HG03025 (cell line): ENCODE data around the gene KLRB1.
"Not testable (repeated sequence)": the region's sequence is repeated elsewhere in the genome, so short reads cannot be mapped to it uniquely, and the experiment has no call there.

Experiments
- ATAC-seq: cut with Tn5 transposase; IDR thresholded peaks from one replicate; pipeline ENCODE4 v1.9.1; 2021; ENCODE audit warnings: mild to moderate bottlenecking, moderate library complexity; ENCODE audit not compliant: unreplicated experiment, low FRiP score

Gene KLRB1

GRCh38 chr12:9607716-9608115, at the start of gene KLRB1:
Gene KLRB1, minus strand, starts transcription at chr12:9607916. Its CDS starts 77 bp downstream, at chr12:9607839.
- no peak for ATAC-seq

- no peak for ATAC-seq
Measured at GRCh38 chr12:9651265-9651729, 43.6 kb upstream of the KLRB1 start.

GRCh38 chr12:9650151-9650576, 42.4 kb upstream of the KLRB1 start:
- ATAC-seq, result no peak

- no peak for ATAC-seq
Measured at GRCh38 chr12:9649532-9649940, 41.8 kb upstream of the KLRB1 start.

GRCh38 chr12:9648701-9649531, 41.2 kb upstream of the KLRB1 start:
- ATAC-seq, result no peak

- peak; percentile 70 for ATAC-seq
Measured at GRCh38 chr12:9647825-9648700, 40.3 kb upstream of the KLRB1 start.

GRCh38 chr12:9646794-9647781, 39.4 kb upstream of the KLRB1 start:
- no peak for ATAC-seq

GRCh38 chr12:9644985-9645551, 37.4 kb upstream of the KLRB1 start:
- ATAC-seq, result not testable (repeated sequence)

- ATAC-seq, result no peak
Measured at GRCh38 chr12:9643266-9643660, 35.5 kb upstream of the KLRB1 start.

GRCh38 chr12:9642606-9643265, 35.0 kb upstream of the KLRB1 start:
- ATAC-seq, result no peak

- no peak for ATAC-seq
Measured at GRCh38 chr12:9640024-9640423, 32.3 kb upstream of the KLRB1 start.

GRCh38 chr12:9636851-9637206, 29.1 kb upstream of the KLRB1 start:
- ATAC-seq, result no peak

- ATAC-seq, result no peak
Measured at GRCh38 chr12:9636150-9636850, 28.6 kb upstream of the KLRB1 start.

GRCh38 chr12:9634969-9635754, 27.4 kb upstream of the KLRB1 start:
- no peak for ATAC-seq

- ATAC-seq, result no peak
Measured at GRCh38 chr12:9634177-9634803, 26.6 kb upstream of the KLRB1 start.

GRCh38 chr12:9632766-9633165, 25.1 kb upstream of the KLRB1 start:
- ATAC-seq, result no peak

- no peak for ATAC-seq
Measured at GRCh38 chr12:9626821-9627220, 19.1 kb upstream of the KLRB1 start.

- no peak for ATAC-seq
Measured at GRCh38 chr12:9626291-9626690, 18.6 kb upstream of the KLRB1 start.
